H1 (cell line): Measurements from ENCODE around the gene TROAP. TPM values are rescaled to one million over a fixed set of nuclear protein-coding genes. Genes with fewer than 3 reads are reported as not detected.

Source experiments
- ASH2L ChIP-seq: fragments of 200-600, 300-600 bp; sonication (generic); IDR thresholded peaks from one replicate; pipeline ENCODE4 v1.7.1; 2017; ENCODE audit warnings: low read length
- BRCA1 ChIP-seq: IDR thresholded peaks from 2 replicates; pipeline ENCODE4 v1.6.1; 2012; ENCODE audit warnings: low read depth, low read length, improper control_type of control experiment
- CTBP2 ChIP-seq: IDR thresholded peaks from 2 replicates; pipeline ENCODE4 v1.7.0; 2011; ENCODE audit warnings: borderline replicate concordance, mild to moderate bottlenecking, moderate library complexity, mixed read lengths, low read length; ENCODE audit not compliant: insufficient read depth, insufficient read length
- CTCF ChIP-seq, 3 experiments: IDR thresholded peaks; 1 replicate in 2 of 3; 2 replicates in 1 of 3; pipeline versions ENCODE4 v1.5.1 to v1.6.1; 2011; ENCODE audit warnings: low read length in 3 of 3, mild to moderate bottlenecking in 3 of 3, inconsistent platforms in 2 of 3, low read depth in 1 of 3, moderate library complexity in 1 of 3; ENCODE audit not compliant: insufficient read depth in 1 of 3; ENCODE audit errors: control extremely low read depth in 1 of 3
- GTF2F1 ChIP-seq: IDR thresholded peaks from 2 replicates; pipeline ENCODE4 v1.6.1; 2012; ENCODE audit warnings: low read depth, low read length, improper control_type of control experiment, borderline replicate concordance
- KDM5A ChIP-seq: fragments of 200-600 bp; IDR thresholded peaks from 2 replicates; pipeline ENCODE4 v1.7.1; 2012; ENCODE audit warnings: mild to moderate bottlenecking, low read length, inconsistent platforms, mixed read lengths
- RNF2 ChIP-seq: fragments of 200-900, 300-1000 bp; sonication (generic); IDR thresholded peaks from 2 replicates; pipeline ENCODE4 v1.7.1; 2016; ENCODE audit warnings: borderline replicate concordance, low read depth, mild to moderate bottlenecking, antibody characterized with exemption, low read length; ENCODE audit not compliant: poor library complexity, severe bottlenecking; ENCODE audit errors: missing control alignments
- TEAD4 ChIP-seq: IDR thresholded peaks from 2 replicates; pipeline ENCODE4 v1.6.1; 2012; ENCODE audit warnings: low read depth, low read length, inconsistent platforms, mixed read lengths
- polyA plus RNA-seq, 7 experiments: library from polyadenylated mRNA; depleted of rRNA in 3 of 7; stranded (reverse) in 5 of 7; unstranded in 2 of 7; fragments of >200 nt in 5 of 7; fragments of 200-250 nt in 2 of 7; gene quantifications; 1 replicate in 5 of 7; 2 replicates in 1 of 7; 4 replicates in 1 of 7; pipeline versions ENCODE4 v1.2.1 to v1.2.3, GENCODE V29; 2011 to 2013; ENCODE audit warnings: missing spikeins in 2 of 7, mixed read lengths in 2 of 7
- total RNA-seq: library from RNA; stranded (reverse); fragmentation: NEBNext Ultra II Directional; extraction: Animal tissue kit (Norgen Biotek cat#: 25700); gene quantifications from 2 replicates; pipeline ENCODE4 v1.2.1, GENCODE V29; 2021
- TF ChIP-seq, protein P1 (sequence below): fragments of 300-600 bp; sonication (generic); IDR thresholded peaks from 2 replicates; pipeline ENCODE4 v1.7.1; 2012; ENCODE audit warnings: low read length, moderate library complexity, mild to moderate bottlenecking, inconsistent platforms; ENCODE audit not compliant: insufficient replicate concordance

TROAP gene
- total and polyA plus RNA-seq, 2 of the 8 experiments (the other 6 are each of a cell fraction or from before 2014, with no cell fraction given), result 36.7 to 52.0 TPM

DNA sequence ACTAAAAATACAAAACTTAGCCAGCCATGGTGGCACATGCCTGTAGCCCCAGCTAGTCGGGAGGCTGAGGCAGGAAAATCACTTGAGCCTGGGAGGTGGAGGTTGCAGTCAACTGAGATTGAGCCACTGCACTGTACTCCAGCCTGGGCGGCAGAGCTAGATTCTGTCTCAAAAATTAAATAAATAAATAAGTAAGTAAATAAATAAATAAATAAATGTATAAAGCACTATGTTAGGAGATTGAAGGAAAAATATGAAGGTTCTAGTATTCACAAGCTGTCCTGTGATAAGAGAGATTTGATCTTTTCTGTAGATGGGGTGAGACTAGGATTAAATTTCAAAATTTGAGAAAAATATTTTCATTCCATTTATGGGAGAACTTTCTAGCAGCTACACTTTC lies 29.3 kb downstream of the TROAP start (continued):
- TF ChIP-seq, protein P1, sequence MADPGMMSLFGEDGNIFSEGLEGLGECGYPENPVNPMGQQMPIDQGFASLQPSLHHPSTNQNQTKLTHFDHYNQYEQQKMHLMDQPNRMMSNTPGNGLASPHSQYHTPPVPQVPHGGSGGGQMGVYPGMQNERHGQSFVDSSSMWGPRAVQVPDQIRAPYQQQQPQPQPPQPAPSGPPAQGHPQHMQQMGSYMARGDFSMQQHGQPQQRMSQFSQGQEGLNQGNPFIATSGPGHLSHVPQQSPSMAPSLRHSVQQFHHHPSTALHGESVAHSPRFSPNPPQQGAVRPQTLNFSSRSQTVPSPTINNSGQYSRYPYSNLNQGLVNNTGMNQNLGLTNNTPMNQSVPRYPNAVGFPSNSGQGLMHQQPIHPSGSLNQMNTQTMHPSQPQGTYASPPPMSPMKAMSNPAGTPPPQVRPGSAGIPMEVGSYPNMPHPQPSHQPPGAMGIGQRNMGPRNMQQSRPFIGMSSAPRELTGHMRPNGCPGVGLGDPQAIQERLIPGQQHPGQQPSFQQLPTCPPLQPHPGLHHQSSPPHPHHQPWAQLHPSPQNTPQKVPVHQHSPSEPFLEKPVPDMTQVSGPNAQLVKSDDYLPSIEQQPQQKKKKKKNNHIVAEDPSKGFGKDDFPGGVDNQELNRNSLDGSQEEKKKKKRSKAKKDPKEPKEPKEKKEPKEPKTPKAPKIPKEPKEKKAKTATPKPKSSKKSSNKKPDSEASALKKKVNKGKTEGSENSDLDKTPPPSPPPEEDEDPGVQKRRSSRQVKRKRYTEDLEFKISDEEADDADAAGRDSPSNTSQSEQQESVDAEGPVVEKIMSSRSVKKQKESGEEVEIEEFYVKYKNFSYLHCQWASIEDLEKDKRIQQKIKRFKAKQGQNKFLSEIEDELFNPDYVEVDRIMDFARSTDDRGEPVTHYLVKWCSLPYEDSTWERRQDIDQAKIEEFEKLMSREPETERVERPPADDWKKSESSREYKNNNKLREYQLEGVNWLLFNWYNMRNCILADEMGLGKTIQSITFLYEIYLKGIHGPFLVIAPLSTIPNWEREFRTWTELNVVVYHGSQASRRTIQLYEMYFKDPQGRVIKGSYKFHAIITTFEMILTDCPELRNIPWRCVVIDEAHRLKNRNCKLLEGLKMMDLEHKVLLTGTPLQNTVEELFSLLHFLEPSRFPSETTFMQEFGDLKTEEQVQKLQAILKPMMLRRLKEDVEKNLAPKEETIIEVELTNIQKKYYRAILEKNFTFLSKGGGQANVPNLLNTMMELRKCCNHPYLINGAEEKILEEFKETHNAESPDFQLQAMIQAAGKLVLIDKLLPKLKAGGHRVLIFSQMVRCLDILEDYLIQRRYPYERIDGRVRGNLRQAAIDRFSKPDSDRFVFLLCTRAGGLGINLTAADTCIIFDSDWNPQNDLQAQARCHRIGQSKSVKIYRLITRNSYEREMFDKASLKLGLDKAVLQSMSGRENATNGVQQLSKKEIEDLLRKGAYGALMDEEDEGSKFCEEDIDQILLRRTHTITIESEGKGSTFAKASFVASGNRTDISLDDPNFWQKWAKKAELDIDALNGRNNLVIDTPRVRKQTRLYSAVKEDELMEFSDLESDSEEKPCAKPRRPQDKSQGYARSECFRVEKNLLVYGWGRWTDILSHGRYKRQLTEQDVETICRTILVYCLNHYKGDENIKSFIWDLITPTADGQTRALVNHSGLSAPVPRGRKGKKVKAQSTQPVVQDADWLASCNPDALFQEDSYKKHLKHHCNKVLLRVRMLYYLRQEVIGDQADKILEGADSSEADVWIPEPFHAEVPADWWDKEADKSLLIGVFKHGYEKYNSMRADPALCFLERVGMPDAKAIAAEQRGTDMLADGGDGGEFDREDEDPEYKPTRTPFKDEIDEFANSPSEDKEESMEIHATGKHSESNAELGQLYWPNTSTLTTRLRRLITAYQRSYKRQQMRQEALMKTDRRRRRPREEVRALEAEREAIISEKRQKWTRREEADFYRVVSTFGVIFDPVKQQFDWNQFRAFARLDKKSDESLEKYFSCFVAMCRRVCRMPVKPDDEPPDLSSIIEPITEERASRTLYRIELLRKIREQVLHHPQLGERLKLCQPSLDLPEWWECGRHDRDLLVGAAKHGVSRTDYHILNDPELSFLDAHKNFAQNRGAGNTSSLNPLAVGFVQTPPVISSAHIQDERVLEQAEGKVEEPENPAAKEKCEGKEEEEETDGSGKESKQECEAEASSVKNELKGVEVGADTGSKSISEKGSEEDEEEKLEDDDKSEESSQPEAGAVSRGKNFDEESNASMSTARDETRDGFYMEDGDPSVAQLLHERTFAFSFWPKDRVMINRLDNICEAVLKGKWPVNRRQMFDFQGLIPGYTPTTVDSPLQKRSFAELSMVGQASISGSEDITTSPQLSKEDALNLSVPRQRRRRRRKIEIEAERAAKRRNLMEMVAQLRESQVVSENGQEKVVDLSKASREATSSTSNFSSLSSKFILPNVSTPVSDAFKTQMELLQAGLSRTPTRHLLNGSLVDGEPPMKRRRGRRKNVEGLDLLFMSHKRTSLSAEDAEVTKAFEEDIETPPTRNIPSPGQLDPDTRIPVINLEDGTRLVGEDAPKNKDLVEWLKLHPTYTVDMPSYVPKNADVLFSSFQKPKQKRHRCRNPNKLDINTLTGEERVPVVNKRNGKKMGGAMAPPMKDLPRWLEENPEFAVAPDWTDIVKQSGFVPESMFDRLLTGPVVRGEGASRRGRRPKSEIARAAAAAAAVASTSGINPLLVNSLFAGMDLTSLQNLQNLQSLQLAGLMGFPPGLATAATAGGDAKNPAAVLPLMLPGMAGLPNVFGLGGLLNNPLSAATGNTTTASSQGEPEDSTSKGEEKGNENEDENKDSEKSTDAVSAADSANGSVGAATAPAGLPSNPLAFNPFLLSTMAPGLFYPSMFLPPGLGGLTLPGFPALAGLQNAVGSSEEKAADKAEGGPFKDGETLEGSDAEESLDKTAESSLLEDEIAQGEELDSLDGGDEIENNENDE, result no peak
- TF ChIP-seq GTF2F1, result no peak
- TF ChIP-seq KDM5A, result no peak
- TF ChIP-seq CTCF (IDR thresholded peaks at IDR 0.05; ENCODE audit: control extremely low read depth in 1 of 3, insufficient read depth in 1 of 3, low read depth in 1 of 3, low read length in 3 of 3), result no peak
- TF ChIP-seq RNF2, result no peak
- no peak for TF ChIP-seq ASH2L
- no peak for TF ChIP-seq TEAD4
- TF ChIP-seq CTBP2, result no peak
- TF ChIP-seq BRCA1, result no peak
